Measurements from ENCODE around the gene CCDC154.
"Not testable (repeated sequence)": the region's sequence is repeated elsewhere in the genome, so short reads cannot be mapped to it uniquely, and the experiment has no call there.

The CCDC154 gene

GRCh38 chr16:1471569-1472194 lies 27.3 kb upstream of the CCDC154 start:
- DNase-seq = no peak

DNA sequence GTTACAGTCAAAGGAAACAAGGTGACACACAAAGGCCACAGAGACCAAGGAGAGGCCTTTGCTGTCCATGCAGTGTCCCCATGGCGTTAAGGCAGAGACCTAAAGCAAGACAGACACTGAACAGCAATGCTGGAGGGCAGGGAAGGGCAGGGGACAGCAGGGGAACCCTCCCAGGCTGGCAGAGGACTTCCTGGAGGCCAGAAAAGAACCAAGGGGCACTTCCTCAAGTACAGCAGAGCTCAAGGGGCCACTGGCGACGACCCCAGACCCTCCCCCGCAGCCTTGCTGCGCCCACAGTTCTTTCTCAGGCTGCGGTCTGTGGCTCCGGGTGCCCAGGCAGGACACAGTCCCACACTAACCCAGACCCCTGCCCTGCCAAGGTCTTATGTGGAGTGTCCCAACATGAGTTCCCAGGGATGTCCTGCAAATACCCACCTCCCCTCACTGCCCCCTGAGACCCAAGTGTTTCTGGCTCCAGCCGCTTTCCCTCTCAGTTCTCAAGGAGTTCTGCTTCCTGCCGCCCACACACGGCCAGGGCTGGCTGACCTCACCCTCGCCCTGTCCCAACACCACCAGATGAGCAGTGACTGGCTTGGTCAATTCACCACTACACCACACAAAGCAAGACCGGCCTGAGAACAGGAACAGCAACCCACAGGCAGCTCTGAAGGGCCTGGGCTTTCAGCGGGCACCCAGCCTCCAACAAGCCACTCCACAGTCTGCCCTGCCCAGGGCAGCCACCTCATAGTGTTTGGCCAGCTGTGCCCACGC lies 26.3 kb upstream of the CCDC154 start:
- DNase-seq = no peak

- DNase-seq = no peak
Observed at GRCh38 chr16:1469693-1470201, 25.4 kb upstream of the CCDC154 start.

- not testable (repeated sequence) for DNase-seq
Observed at GRCh38 chr16:1469141-1469540, 24.8 kb upstream of the CCDC154 start.

- no peak for DNase-seq
Observed at GRCh38 chr16:1468426-1468810, 24.1 kb upstream of the CCDC154 start.

DNA sequence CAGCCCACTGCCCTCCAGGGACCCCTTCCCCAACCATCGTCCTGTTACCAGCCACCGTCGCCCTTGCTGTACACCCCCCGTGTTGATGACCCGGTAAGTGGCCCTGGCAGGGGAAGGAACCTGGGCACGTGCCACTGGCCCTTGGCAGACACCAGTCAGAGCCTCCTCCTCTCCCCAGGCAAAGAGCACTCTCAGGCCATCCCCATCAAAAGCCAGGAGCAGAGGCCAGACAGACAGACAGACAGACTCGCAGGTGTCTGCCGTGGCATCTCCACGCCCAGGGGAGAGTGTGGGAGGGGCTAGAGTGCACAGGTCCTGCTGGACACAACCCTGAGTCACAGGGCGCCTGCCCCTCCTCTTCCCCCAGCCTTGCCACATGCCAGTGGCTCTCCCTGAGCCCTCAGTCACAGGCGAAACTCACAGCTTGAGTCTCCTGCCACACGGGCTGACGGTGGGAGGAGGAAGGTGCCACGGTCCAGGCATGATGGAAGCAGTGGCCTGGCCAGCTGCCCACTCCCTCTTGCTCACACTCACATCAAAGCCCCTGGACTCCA lies 22.7 kb upstream of the CCDC154 start:
- DNase-seq = no peak

DNA sequence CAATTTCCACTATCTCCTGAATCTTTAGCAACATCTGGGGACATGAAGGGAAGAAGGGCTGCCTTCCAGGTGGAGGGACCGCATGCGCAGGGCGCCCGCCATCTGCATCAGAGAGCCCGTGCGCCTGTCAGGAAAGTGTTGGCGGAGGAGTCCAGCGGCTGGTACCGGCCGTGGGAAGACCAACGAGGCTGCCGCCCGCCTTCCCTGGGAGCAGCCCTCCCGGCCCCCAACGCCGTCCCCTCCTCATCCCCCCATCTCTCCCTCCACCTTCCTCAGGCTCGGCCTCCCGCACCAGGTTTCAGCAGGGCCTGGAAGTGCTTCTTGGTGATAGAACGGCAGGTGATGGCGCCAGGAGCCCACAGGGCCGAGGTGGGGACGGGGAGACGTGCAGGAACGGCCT lies 21.7 kb upstream of the CCDC154 start:
- DNase-seq = no peak

GRCh38 chr16:1465567-1465915 lies 21.2 kb upstream of the CCDC154 start:
- no peak for DNase-seq

DNA sequence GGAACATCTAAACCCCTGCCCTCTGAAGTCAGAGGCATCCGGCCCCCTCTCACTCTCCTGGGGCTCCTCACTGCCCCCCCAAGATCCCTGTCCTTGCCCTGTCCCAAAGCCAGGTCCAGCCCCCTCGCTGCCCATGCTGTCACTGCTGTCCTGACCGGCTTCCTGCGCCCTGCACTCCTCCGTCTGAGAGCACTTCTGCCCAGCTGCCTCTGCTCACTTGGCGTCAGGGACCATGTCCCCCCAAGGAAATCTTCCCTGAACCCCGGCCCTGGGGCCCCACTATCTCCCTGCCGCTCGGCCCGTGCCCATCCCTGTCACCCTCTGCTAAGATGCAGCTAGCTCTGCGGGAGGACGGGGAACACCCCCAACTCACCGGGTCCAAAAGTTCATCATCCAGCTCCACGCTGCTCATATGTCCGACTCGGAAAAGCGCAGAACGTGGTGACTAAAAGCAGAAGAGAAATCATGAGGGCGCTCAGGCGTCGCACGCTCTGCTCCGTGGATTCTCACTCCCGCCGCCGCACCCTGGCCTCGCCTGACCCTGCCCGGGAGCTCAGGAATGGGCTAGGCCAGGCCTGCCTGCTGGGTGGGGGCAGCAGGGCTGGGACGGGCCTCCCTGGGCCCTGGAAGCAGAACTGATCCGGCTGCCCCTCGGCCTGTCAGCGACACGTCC lies 20.7 kb upstream of the CCDC154 start:
- no peak for DNase-seq

DNA sequence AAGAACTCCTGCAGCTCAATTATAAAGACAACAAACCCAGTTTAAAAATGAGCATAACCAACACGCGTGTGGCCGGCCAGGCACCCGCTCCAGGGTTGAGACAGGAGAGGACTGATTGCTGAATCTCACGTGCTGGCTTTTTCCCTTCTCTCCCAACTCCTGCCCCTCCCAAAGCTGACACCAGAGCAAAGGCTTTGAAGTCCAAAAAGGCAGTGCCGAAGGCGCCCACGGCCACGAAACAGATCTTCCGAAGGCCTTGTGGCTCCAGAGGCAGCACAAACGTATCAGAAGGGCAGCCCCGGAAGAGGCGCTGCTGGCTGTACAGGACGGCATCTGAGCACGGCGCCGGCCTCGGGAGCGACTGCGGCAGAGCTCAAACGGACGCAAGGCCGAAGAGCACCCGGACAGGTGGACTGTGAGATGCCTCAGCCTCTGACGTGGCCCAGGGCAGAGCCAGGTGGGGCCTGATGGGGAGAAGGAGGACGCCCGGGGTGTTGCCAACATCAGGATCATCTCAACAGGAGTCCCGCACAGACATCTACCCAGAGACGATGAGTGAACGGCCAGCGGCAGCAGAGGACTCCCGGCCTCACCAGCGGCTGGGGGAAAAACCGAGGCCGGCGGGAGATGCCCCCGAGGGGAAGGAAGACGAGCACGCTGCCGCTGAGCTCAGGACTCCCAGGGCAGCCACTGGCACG lies 20.0 kb upstream of the CCDC154 start:
- DNase-seq = no peak

DNA sequence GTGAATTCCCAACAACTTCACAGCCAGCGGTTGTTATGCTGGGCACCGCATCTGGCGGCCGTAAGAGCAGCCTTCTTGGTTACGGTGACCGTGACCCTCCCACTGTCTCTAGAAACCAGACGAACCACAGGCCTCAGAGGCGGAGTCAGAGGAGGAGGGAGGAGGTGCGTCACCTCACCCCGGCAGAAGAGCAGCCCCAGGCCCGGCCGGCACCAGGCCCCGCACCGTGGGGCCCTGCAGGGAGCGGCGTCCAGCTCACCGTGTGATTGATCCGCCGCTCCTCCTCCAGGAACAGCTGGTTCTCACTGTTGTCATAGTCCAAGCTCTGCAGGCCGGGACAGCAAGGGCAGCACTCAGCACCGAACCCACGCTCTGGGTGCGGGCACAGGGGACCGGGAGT lies 16.8 kb upstream of the CCDC154 start:
- no peak for DNase-seq

- DNase-seq = no peak
Observed at GRCh38 chr16:1460602-1461138, 16.3 kb upstream of the CCDC154 start.

DNA sequence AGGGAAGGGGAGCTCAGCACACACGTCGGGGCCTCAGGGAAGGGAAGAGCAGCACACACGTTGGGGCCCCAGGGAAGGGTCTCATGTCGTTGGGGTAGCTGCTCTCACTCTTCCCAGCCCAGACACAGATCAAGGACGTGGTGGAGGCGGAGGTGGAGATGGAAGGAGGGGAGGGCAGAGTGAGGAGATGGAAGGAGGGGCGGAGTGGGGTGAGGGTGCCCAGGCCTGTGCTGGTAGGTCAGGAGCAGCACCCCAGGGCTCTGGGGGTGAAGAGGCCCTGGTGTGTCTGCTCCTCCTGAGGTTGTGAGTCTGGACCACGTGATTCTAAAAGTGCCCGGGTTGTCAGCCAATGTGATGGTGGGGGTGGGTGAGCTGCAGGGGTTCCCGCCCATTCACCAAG lies 15.6 kb upstream of the CCDC154 start:
- DNase-seq = no peak

DNA sequence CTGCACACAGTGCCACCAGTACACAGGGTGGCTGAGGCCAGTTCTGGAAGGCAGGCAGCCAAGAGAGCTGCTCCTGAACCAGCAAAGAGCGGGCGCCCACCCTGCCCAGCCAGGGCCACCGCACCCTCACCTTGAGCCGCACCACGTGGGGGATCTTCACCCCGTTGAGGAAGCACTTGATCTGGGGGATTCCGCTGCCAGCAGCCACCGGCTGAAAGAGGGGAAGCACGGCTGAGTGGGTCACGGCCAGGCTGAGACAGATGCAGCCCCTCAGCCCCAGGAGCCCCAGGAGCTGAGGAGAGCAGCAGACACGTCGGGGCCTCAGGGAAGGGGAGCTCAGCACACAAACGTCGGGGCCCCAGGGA lies 14.6 kb upstream of the CCDC154 start:
- DNase-seq = no peak

DNA sequence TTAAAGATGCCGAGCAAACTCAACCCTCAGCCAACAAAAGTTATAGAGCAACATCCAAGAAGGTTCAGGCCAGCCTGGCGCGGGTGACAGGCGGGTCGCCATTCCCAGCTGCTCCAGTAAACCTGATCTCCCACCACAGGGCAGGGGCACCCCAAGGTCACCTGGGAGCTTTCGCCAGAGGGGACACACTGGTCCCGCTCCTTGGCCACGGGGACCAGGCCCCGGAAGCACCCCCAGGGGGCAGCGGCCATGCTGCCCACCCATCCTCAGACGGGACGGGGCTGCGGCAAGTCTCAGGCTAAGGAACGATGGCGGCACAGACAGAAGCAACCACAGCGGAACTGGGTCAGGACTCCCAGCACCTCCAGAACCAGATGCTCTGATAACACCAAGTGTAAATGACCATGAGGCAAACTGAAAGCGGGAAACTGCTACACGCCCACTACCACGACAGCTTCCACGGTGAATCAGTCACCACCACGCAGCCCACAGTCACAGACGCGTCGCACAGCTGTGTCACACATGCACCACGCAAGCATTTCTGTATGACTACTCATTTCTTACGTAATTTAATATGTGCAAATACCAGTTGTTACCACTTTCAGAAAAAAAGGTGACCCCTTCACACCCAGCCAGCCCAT lies 14.1 kb upstream of the CCDC154 start:
- no peak for DNase-seq

DNA sequence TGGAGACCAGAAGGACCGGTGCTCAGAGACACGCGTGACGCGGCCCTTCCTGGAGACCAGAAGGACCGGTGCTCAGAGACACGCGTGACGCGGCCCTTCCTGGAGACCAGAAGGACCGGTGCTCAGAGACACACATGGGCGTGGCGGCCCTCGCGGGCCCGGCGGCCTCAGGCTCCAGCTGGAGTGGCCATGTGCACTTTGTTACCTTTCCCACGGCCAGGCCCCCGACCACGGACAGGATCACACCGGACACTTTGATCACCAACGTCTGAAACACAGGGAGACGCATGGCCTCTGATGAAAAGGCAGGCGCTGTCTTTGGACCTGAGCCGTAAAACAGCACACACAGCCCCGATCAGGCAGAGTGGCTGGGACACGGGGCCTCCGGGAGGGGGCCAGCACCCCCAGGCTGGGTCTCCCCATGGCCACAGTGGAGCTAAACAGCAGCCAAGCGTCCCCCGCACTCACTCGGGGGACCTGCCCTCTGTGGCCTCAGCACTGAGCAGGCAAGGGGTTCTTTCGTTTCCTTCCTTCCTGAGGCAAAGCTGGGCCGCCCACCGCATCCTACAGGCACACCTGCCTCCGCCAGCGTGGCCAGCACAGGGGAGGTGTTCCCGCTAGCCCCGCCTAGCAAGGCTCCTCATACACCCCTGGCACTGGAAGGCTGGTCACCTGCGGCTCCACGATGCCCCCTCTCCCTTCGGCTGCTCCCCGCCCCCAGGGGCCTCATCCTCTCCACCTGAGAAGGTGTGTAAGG lies 13.3 kb upstream of the CCDC154 start:
- no peak for DNase-seq

- no peak for DNase-seq
Observed at GRCh38 chr16:1456951-1457350, 12.6 kb upstream of the CCDC154 start.

DNA sequence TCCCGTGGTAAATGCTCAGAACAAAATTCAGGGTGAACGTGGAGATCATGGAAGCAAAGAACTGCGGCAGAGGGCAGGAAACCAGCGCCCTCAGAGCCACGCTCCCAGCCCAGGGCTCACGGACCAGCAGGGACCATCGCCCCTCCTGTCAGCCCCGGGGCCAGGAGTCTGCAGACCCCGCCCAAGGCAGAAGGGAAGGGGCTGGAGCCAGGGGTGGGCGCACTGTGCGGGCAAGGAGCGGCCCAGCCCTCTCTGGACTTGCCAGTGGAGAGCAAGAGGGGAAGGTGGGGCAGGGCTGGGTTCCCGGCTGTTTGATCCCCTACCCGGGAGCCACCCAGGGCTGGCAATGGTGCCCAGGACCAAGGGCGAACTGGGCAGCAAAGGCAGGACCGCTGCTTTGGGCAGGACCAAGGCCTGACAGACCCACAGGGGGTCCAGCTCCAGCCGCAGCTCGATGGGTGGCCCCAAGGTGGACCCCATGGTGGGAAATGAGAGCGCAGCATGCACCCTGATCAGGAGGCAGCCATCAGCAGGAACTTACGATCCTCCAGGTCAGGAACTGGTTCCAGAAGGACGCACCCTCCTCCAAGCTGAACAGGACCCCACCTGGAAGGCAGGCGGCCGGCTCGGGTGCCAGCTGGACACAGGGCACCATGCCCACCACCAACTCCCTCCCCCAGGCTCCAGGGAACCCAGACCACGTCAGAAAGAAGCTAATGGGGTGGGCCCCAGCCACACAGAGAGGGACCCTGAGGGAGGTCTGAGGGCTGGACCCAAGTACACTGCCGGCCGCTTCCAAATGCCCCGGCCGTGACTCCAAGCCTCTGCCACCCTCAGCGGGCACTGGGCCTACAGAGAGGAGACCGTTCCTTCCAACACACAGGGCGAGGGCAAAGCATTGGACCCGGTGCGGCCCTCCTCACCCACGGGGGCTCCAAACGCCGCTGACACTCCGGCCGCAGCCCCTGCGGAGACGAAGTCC lies 11.1 kb upstream of the CCDC154 start:
- no peak for DNase-seq

GRCh38 chr16:1454561-1454960 lies 10.2 kb upstream of the CCDC154 start:
- no peak for DNase-seq

DNA sequence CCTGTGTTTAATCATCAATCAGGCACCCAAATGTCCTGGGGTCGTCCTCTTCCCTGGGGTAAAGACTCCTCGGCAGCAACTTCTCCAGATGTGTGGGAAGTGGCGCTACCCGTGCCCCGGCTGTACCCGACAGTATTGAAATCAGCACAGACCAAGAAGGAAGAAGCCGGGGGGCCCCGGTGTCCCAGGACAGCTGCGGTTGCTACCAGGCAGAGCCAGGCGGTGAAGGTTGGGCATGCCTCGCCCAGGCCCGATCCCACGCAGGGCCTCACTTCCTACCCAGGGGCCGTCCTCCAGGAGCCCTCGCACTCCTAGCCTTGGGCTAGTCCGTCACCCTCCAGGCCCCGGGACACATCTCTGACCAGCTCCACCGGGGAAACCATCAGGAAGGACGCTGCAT lies 9.0 kb upstream of the CCDC154 start:
- DNase-seq = no peak

Data from SHP77 (cell line).